ENCODE results near the gene GPS1. TPM values are rescaled to one million over a fixed set of nuclear protein-coding genes. Genes with fewer than 3 reads are reported as not detected.
A peak's percentile ranks its signal among the peaks of the same experiment; 100 is the strongest.

Gene GPS1
- total RNA-seq, 1 donor from 2014 or later: 103 TPM

DNA sequence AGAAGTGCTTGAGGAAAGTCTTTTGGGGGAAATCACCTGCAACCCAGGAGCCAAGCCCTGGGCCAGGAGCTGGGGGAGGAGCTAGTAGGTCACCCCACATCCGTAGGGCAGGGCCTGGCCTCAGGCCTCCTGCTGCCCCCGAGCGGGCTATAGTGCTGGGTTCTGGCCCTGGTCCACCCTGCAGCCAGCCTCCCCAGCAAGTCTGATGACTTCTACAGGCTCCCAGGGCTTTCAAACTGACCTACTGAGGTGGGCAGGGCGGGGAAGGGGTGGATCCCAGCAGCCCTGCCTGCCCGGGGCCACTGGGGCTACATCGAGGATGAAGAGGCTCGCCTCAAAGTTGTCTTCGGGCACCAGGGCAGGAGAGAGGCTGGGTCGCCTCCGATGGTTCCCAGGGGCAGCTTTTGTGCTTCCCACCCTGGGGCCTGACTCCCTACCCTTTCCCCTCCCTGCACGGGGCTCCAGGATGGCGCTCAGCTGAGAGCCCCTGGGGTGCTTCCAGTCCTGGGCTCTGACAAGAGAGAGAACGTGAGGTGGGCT lies 34.0 kb upstream of the GPS1 start:
- H3K4me1 Mint-ChIP-seq (ENCODE audit: low read depth): peaks cover 7% of the 10 kb centered on the region

DNA sequence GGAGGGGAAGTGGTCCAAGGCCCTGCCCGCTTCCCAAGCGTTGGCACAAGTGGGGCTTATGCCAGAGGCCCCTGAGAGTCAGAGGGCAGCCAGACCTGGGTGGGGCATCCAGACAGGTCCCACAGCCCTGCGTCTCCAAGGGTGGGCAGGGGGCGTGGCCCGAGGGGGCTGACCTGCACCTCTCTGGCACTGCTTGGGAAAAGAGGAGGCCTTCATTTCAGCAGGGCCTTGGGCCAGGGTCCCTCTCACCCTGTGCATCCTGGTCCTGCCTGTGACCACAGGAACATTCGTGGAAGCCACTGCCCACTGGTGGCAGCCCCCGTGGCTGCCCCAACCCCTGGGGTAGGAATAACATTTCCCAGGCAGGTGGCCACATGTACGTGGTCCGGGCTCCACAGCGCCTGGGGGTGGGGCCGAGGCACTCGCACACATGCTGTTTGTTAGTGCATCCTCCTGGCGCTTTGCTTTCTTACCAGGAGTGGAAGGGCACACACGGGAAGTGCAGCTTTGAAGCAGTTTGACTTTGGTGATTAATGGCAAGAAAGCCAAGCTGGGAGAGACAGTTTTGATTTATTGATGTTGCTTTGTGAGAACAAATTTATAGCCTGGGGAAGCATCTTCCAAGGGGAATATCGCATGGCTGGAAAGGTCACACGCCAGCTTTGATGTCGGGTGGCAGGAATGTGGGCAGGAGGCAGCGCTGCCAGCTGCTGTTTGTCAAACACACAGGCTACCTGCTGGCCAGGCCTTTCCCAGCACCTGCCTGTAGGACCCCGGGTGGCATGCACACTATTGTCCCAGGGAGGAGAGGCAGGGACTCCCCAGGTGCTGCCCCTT lies 33.3 kb upstream of the GPS1 start:
- intact Hi-C loops (cut with micrococcal nuclease): no loop called here
- H3K27ac Mint-ChIP-seq: no peak overlapping the region
- peaks cover 7% of the 10 kb centered on the region for H3K4me1 Mint-ChIP-seq (ENCODE audit: low read depth)
- no peaks in the 10 kb centered on the region for H3K27me3 Mint-ChIP-seq (ENCODE audit: low read depth)
- H3K9me3 Mint-ChIP-seq: no peaks in the 10 kb centered on the region
- no peak overlapping the region for H3K4me3 Mint-ChIP-seq (ENCODE audit: low read depth)
- no peak for DNase-seq (ENCODE audit: low spot score)
- peaks cover 7% of the 10 kb centered on the region for H3K36me3 Mint-ChIP-seq (ENCODE audit: low read depth)

More for the DNA sequence above, 34.0 kb upstream of the GPS1 start:
- Mint-ChIP-seq H3K27me3 (ENCODE audit: low read depth) (no peaks in the 10 kb centered on the region), H3K9me3 (no peaks in the 10 kb centered on the region), H3K4me3 (ENCODE audit: low read depth) (no peak overlapping the region), H3K36me3 (ENCODE audit: low read depth) (peaks cover 7% of the 10 kb centered on the region), H3K27ac (no peak overlapping the region)
- intact Hi-C loops (cut with micrococcal nuclease): no loop called here
- no peak for DNase-seq (ENCODE audit: low spot score)

GRCh38 chr17:82018989-82019689 lies 32.6 kb upstream of the GPS1 start:
- Mint-ChIP-seq H3K27me3 (ENCODE audit: low read depth) (no peaks in the 10 kb centered on the region), H3K27ac (no peak overlapping the region), H3K4me1 (ENCODE audit: low read depth) (peaks cover 12% of the 10 kb centered on the region), H3K9me3 (no peaks in the 10 kb centered on the region), H3K36me3 (ENCODE audit: low read depth) (peaks cover 7% of the 10 kb centered on the region), H3K4me3 (ENCODE audit: low read depth) (no peak overlapping the region)
- no peak for DNase-seq (ENCODE audit: low spot score)
- intact Hi-C loops (cut with micrococcal nuclease): no loop called here

DNA sequence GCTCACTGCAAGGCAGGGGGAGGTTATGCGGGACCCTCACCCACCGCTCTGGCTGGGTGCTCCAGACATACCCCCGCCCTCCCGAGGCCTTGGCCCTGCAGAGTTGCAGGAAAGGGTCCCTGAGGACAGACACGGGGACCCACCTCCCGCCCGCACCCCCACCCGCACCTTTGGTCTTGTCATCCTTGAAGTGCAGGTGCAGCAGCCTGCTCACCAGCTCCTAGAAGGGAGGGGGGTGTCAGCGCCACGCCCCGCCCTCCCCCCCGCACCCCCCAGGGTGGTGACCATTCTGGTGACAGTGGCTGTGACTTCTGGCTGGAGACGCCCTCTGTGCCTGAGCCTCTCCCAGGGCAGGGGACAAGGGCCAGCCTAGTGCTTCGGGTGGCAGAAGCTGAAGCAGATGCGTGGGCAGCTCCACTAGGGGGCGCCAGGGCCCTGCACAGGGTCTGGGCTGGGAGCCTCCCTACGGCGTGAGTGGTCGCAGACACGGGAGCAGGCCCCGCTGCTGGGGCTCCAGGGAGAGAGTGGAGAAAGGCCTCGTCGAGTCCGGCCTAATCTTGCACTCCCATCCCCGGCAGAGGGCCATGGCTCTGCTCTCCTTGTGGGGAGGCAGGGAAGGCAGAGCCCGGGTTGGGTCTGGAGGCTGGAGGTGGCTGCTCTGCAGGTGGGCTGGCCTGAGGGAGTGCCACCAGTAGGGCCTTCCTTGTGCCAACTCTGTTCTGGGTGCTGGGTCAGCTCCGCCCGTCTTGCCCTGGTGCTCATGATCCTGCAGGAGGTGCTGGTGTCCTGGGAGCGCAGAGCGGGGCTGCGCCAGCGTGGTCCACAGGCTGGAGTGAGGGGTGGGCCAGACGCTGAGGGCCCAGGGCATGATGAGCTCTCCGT lies 31.8 kb upstream of the GPS1 start:
- H3K27me3 Mint-ChIP-seq (ENCODE audit: low read depth): no peaks in the 10 kb centered on the region
- H3K4me3 Mint-ChIP-seq (ENCODE audit: low read depth): peak overlapping the region; percentile 55
- H3K9me3 Mint-ChIP-seq: no peaks in the 10 kb centered on the region
- intact Hi-C loops (cut with micrococcal nuclease): loop anchor here (1.0 to 10.0 kb wide), 3 partner anchors 62 to 215 kb away; partner anchors contain the start of gene MAFG
- DNase-seq (ENCODE audit: low spot score): peak; percentile 64
- peaks cover 7% of the 10 kb centered on the region for H3K36me3 Mint-ChIP-seq (ENCODE audit: low read depth)
- no peak overlapping the region for H3K27ac Mint-ChIP-seq
- H3K4me1 Mint-ChIP-seq (ENCODE audit: low read depth): peaks cover 13% of the 10 kb centered on the region

GRCh38 chr17:82020572-82021106 lies 31.1 kb upstream of the GPS1 start:
- Mint-ChIP-seq H3K4me1 (ENCODE audit: low read depth) (peaks cover 13% of the 10 kb centered on the region), H3K9me3 (no peaks in the 10 kb centered on the region), H3K27ac (no peak overlapping the region), H3K27me3 (ENCODE audit: low read depth) (no peaks in the 10 kb centered on the region), H3K36me3 (ENCODE audit: low read depth) (peaks cover 7% of the 10 kb centered on the region), H3K4me3 (ENCODE audit: low read depth) (peak overlapping the region; percentile 84)
- no peak for DNase-seq (ENCODE audit: low spot score)
- intact Hi-C loops (cut with micrococcal nuclease): loop anchor here (1.0 to 10.0 kb wide), 3 partner anchors 62 to 214 kb away; partner anchors contain the start of gene MAFG

- peak overlapping the region; percentile 84 for H3K4me3 Mint-ChIP-seq (ENCODE audit: low read depth)
- peaks cover 7% of the 10 kb centered on the region for H3K36me3 Mint-ChIP-seq (ENCODE audit: low read depth)
- H3K27ac Mint-ChIP-seq: peak overlapping the region; percentile 69
- H3K4me1 Mint-ChIP-seq (ENCODE audit: low read depth): peaks cover 15% of the 10 kb centered on the region
- DNase-seq (ENCODE audit: low spot score): no peak
- no peaks in the 10 kb centered on the region for H3K27me3 Mint-ChIP-seq (ENCODE audit: low read depth)
- intact Hi-C loops (cut with micrococcal nuclease): loop anchor here (5.0 to 10.0 kb wide), 2 partner anchors 94 to 213 kb away; partner anchors contain the start of gene MAFG
- no peaks in the 10 kb centered on the region for H3K9me3 Mint-ChIP-seq
These were observed 30.4 kb upstream of the GPS1 start for GRCh38 chr17:82021107-82021899.

DNA sequence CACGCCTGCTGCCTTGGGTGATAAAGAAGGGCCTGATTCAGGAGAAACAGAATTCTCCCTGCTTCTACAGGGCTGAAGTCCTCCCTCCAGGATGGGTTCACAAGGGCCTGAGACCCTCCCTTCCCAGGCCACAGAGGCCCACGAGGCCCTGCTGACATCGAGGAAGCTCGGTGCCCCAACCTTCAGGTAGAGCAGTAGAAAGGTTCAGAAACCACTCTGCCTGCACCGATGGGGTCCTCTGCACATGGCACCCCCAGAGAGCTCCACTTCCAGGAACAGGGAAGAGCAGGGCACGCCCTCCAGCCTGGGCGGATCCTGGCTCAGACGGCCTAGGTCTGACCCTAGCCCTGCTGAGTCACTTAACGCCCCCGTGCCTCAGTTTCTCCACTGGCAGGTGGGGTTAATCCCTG lies 29.8 kb upstream of the GPS1 start:
- intact Hi-C loops (cut with micrococcal nuclease): loop anchor here (2.0 to 10.0 kb wide), 3 partner anchors 95 to 213 kb away; partner anchors contain the start of genes MAFG and P4HB
- Mint-ChIP-seq H3K4me3 (ENCODE audit: low read depth) (peak overlapping the region; percentile 84), H3K36me3 (ENCODE audit: low read depth) (peaks cover 7% of the 10 kb centered on the region), H3K9me3 (no peaks in the 10 kb centered on the region), H3K27me3 (ENCODE audit: low read depth) (no peaks in the 10 kb centered on the region), H3K4me1 (ENCODE audit: low read depth) (peaks cover 15% of the 10 kb centered on the region), H3K27ac (peak overlapping the region; percentile 69)
- no peak for DNase-seq (ENCODE audit: low spot score)

- DNase-seq (ENCODE audit: low spot score): no peak
- Mint-ChIP-seq H3K9me3 (no peaks in the 10 kb centered on the region), H3K27ac (peak within 1 kb of the TSS; percentile 69)
These were observed 29.3 kb upstream of the GPS1 start, which contains the start of gene CENPX for GRCh38 chr17:82022310-82022980. CENPX (minus strand) TSS chr17:82022878; CDS start chr17:82022861, 17 bp downstream.

GRCh38 chr17:82022981-82023446 lies 28.7 kb upstream of the GPS1 start, which contains the start of gene LRRC45:
LRRC45 (plus strand) TSS chr17:82023305; CDS start chr17:82023644, 339 bp downstream.
- Mint-ChIP-seq H3K4me1 (ENCODE audit: low read depth) (peaks cover 15% of the 10 kb centered on the region), H3K9me3 (no peaks in the 10 kb centered on the region), H3K27me3 (ENCODE audit: low read depth) (no peaks in the 10 kb centered on the region), H3K27ac (peak within 1 kb of the TSS; percentile 22), H3K36me3 (ENCODE audit: low read depth) (peaks cover 7% of the 10 kb centered on the region), H3K4me3 (ENCODE audit: low read depth) (peak within 1 kb of the TSS; percentile 84)
- intact Hi-C loops (cut with micrococcal nuclease): loop anchor here (1.0 to 10.0 kb wide), 4 partner anchors 14 to 212 kb away; partner anchors contain the start of genes DCXR, MAFG and P4HB
- peak; percentile 100 for DNase-seq (ENCODE audit: low spot score)

More at GRCh38 chr17:82022310-82022980, 29.3 kb upstream of the GPS1 start, which contains the start of gene CENPX:
- intact Hi-C loops (cut with micrococcal nuclease): loop anchor here (2.0 to 10.0 kb wide), 3 partner anchors 95 to 212 kb away; partner anchors contain the start of genes MAFG and P4HB
- Mint-ChIP-seq H3K36me3 (ENCODE audit: low read depth) (peaks cover 7% of the 10 kb centered on the region), H3K4me1 (ENCODE audit: low read depth) (peaks cover 15% of the 10 kb centered on the region), H3K4me3 (ENCODE audit: low read depth) (peak within 1 kb of the TSS; percentile 84), H3K27me3 (ENCODE audit: low read depth) (no peaks in the 10 kb centered on the region)

DNA sequence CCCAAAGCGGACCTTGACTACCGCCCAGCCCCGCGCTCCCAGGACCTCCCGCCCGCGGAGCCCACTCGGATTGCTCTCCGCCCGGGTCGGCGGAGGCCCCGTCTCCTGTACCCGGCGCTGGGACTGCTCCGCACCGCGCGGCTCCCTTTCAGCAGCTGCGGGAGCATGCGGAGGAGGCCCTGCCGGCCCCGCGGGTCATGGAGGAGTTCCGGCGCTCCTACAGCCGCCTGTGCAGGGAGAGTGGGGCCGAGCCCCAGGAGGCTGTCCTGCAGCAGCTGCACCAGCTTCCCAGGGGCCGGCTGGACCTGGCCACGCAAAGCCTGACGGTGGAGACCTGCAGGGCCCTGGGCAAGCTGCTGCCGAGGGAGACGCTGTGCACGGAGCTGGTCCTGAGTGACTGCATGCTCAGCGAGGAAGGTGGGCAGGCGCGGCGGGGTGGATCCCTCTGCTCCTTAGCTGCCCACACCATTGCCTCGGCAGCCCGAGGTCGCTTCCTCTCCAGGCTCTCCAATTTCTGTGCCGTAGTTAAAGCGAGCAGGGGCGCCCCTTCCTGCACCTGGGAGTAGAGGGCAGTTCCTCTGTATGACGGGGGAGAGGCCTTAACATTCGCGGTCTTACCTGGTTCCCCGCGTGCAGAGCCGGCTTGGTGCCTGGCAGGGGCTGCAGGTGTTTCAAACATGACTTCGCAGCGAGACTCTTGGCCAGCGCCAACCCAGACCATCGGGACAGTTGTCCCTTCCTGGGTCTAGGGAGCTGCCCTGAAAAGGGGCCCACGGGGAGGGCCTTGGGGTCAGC lies 28.1 kb upstream of the GPS1 start:
- intact Hi-C loops (cut with micrococcal nuclease): loop anchor here (1.0 to 10.0 kb wide), 4 partner anchors 14 to 211 kb away; partner anchors contain the start of genes DCXR, MAFG and P4HB
- Mint-ChIP-seq H3K36me3 (ENCODE audit: low read depth) (peaks cover 3% of the 10 kb centered on the region), H3K27me3 (ENCODE audit: low read depth) (no peaks in the 10 kb centered on the region), H3K4me1 (ENCODE audit: low read depth) (peaks cover 15% of the 10 kb centered on the region), H3K9me3 (no peaks in the 10 kb centered on the region), H3K4me3 (ENCODE audit: low read depth) (peak overlapping the region; percentile 84), H3K27ac (no peak overlapping the region)
- DNase-seq (ENCODE audit: low spot score): no peak
